Stimulated activated naive CD4-positive, alpha-beta T cell (primary cell): ENCODE data around the gene RXFP1.

ENCODE experiments used
- DNase-seq, 6 experiments: peaks; one replicate each; lab custom pipeline; 2025; lab: John Stamatoyannopoulos, UW

The RXFP1 gene

DNA sequence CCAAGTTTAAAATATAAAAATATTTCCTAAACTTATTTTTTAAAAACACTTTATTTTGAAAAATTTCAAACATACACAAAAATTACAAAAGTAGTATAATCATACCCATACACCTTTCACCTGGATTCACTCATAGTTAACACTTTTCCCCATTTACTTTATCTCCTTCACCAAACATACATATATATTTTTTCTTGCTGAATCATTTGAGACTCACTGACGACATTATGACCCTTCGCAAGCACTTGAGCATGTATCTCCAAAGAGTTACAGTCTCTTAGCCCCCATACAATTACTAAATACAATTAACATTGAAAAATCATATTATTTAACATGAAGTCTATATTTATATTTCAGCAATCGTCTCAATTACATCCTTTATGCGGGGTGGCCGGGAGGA lies 19.8 kb downstream of the RXFP1 start:
- no peak for DNase-seq

DNA sequence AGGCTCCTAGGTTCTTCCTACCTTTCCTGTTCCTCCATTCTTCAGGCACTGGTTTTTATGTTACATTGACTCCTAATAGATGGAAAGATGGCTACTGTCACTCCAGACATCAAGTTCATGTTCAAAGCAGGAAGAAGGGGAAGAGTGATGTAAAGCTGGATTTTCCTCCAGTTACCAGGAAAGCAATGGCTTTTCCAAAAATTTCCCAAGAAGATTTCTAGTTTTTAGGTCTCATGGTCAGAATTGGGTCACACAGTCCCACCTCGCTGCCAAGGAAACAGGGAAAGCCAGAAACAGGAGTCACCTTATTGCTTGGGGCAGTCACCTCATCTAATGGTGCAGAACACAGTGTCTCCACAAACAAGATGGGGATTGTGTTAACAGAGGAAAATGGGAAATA lies 21.5 kb downstream of the RXFP1 start:
- no peak for DNase-seq

DNA sequence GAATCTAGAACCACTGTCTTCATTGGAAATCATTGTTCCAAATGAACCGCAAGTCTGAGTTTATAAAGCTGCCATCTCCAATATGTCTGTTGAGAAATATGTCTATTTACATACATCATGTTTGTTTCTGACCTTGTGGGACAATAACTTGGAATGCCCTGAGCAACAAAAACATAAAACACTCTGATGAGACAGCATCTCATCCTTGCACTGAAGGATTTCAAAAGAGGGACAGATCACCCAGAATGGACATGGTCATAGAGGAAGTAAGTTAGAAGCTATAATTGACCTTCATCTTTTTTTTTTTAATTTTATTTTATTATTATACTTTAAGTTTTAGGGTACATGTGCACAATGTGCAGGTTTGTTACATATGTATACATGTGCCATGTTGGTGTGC lies 22.5 kb downstream of the RXFP1 start:
- no peak for DNase-seq

DNA sequence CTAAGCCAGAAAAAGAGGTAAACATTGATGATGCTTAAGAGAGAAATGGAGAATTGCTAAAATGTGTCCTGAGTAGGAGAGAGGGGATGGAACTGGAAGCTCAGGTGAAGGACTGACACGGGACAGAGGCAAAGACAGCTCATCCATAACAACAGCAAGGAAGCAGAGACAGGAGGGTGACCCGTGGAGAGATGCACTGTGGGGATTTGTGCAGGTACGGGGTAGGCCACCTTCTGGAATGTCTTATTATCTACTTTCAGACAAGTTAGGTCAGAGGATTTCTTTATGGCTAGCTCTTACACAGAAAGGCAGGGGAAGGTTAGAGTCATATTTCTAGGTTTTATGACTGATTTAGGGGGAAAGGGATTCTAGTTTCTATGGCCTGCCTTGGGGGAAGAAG lies 31.7 kb downstream of the RXFP1 start:
- no peak for DNase-seq

DNA sequence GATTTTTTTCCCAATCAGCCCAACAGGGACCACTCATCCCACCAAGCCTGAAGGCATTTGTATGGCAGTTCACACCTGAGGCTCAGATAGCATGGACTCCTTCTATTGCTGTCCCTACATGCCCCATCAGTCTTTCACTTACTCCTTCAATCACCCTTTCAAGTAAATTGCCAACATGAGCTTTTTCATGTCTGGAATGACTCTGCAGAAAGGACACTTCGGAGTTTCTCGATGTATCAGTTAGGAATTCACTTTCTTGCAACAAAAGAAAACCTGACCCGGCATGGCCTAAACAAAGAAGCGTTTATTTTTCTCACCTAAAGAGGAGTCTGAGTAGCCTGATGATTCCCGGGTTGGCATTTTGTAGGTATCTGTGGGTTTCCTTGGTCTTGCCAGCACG lies 38.6 kb downstream of the RXFP1 start:
- no peak for DNase-seq

DNA sequence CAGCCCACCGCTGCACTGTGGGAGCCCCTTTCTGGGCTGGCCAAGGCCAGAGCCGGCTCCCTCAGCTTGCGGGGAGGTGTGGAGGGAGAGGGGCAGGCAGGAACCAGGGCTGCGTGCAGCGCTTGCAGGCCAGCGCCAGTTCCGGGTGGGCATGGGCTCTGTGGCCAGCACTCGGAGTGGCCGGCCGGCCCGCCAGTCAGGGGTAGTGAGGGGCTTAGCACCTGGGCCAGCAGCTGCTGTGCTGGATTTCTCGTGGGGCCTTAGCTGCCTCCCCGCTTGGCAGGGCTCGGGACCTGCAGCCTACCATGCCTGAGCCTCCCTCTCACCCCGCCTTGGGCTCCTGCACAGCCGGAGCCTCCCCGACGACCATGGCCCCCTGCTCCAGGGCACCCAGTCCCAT lies 45.2 kb downstream of the RXFP1 start:
- DNase-seq: no peak

DNA sequence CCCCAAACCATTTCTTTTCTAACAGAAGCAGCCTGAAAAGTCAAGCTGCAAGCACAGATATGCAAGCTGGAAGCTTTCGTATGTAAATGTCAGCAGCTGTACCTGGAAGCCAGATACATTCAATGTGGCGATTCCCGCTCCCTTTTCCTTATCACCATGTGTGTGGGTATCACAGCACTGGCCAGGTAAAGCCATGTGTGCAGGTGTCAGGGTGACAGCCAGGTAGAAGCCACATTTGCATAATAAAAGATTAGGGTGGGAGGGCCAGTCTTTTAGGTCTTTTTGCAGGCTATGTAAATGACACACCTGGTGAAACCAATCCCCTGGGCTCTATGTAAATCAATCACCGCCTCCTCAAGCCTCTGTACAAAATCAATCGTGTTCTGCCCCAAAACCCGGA lies 50.1 kb downstream of the RXFP1 start:
- DNase-seq: no peak

DNA sequence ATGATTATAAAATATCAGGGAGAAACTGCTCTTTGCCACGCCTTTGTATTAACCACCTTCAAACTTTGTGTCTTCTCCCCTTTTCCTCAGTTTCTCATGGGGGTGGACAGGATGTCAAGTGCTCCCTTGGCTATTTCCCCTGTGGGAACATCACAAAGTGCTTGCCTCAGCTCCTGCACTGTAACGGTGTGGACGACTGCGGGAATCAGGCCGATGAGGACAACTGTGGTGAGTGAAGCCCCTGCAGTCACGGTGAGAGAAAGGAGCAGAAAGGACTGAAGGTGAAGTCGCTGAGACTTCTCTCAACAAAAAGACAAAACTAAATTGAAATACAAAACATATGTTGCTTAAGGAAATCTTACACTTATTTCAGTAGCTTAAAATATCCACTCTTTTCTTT lies 50.9 kb downstream of the RXFP1 start:
- no peak for DNase-seq

DNA sequence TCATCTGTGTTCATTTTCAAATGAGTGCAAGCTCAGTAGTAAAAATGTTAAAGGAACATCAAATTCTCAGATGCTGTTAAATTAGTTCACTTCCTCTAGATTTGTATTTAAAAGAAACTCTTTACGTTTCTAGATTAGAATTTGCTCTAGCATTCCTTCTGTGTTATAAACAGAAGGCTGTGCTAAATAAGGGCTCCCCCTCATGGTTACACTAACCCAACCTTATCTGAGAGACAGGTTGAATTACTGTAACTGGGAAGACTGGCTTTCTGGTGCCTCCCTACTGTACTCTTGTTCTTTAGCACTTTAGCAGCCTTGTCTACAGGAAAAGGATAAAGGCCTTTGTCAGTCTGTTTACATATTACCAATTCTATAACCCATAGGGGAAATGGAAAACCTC lies 56.8 kb downstream of the RXFP1 start:
- DNase-seq: no peak

DNA sequence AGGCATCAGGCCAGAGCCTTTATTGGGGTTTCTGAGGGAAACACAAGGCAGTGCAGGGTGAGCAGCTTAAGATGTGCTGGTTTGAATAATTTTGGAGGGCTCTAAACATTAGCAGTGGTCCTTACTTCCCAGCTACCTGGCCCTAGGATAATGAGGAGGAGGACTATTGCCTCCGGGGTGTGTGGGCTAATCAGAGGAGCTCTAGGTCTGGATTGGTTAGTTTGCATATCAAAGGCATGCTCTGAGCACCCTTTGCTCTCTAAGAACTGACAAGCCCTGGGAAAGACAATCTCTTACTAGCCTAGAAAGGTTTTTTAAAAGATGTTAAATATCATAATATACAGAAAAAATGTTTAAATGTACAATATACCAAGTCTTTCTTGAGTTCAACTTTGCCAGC lies 58.4 kb downstream of the RXFP1 start:
- no peak for DNase-seq

DNA sequence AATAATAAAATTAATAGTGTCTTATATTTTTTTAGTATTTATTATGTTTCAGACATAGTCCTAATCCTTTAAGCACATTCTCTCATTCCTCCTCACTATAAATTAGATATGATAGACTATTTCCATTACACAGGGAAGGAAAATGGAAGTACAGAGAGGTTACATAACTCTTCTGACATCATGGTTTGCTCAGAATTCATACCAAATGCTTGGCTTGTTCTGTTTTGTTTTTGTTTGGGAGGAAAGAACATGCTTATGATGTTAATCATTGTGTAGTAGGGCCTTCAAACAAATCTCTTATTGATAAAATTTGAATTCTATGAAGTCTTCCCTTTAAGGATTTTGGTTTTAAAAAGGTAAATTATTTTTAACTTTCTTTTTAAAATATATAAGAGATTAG lies 59.5 kb downstream of the RXFP1 start:
- DNase-seq: no peak

DNA sequence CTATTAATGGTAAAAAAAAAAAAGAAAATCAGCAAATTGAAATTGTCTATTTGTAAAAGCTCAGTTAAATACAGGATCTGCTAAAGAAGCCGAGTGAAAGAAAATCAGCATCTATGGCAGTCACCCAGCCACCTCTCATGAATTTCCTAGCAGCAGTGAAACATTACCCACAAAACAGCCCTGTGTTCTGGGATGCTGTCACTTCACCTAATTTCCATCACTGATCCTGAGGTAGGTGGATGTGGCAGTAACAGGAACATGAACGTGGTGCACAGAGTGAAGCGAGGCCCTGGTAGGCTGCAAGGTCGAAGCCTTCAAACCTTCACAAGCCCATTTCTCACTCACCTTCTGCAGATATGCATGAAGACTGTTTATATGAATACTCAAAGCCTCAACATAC lies 65.2 kb downstream of the RXFP1 start:
- no peak for DNase-seq

DNA sequence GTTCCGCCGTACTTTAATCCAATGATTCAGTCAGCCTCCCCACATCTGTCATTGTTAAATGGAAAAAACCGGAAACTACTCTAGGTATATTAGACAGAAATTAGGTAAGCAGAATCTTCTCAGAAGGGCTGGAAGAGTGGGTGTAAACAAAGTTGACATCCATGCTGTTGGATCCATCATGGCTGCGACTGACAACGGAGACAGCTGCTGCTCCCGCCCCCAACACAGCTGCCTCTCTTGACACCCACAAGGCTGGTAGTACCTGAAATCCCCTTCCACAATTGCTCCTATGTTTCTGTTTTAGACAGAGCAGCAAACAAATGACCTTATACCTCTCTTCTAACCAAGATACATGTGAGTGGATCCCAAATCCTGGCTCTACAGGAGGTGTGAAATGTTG lies 66.6 kb downstream of the RXFP1 start:
- DNase-seq: no peak

DNA sequence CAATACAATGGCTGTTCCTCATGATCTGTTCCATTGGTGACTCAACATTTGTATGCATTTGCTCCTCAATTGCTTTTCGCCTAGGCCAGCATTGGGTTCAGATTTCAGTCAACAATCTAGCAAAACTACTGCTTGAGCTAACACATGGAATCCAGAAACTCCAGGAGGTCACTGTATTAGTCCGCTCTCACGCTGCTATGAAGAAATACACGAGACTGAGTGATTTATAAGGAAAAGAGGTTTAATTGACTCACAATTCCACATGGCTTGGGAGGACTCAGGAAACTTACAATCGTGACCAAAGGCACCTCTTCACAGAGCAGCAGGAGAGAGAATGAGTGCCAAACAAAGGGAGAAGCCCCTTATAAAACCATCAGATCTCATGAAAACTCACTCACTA lies 67.1 kb downstream of the RXFP1 start:
- DNase-seq: no peak

DNA sequence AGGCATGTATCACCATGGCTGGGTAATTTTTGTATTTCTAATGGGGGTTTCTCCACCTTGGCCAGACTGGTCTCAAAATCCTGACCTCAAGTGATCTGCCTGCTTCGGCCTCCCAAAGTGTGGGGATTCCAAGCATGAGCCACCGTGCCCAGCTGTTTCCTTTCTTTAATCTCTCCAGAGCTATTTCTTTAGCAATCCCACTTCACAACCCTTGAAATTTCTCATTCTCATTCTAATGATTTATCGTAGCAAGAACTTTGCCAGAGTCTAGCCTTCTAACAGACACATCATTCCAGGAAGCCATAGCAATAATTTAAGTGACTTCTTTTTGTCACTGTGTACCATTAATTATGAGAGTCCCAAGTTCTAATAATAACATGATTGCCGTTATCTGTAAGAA lies 68.6 kb downstream of the RXFP1 start:
- DNase-seq: no peak

DNA sequence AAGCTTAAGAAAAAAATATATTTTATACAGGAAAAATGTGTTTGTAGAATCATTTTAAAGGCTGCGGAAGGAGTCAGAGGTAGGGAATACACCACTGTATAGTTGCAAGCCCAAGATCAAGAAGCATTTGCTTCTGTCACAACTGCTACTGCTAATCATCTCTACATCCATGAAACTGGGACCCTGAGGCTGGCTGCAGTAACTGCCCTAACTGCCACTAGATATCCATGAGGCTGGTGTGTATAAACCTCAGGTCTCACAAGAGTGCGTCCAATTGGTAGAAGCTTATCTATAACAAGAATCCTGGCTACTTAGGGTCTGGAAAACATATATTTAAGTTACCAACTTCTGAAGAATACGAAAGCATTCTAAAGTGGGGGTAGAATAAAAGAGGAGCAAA lies 69.1 kb downstream of the RXFP1 start:
- DNase-seq: no peak

DNA sequence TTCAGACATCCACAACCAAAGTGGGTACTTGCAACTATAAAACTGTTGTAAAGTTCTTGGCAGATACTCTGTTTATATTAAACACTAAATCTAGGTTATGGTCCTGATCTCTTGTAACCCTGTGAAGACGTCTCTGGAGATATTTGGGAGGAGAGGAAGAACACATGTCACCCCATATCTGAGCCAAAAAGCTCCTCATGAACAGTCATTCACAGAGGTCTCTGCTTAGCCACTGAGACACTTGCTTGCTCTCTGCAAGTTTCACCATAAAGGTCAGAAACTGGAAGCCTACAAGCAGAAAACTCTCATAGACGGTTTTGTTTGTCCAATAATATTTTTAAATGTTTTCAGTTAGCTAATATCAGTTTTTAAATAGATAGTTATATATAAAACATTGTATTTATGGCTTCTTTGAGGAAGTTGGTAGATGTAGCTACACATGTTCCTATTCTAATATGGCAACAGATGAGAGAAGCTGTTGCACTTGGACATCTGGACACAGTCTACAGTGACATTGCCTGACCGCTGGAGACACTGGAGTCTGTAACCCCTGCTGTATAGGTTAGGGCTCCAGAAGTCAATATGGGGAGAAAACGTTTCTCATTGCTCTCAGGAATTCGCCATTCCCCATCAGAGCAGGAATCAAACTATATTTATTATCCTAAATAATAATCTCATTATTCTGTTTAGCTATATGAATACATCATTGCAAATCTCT lies 76.4 kb downstream of the RXFP1 start:
- DNase-seq: no peak

DNA sequence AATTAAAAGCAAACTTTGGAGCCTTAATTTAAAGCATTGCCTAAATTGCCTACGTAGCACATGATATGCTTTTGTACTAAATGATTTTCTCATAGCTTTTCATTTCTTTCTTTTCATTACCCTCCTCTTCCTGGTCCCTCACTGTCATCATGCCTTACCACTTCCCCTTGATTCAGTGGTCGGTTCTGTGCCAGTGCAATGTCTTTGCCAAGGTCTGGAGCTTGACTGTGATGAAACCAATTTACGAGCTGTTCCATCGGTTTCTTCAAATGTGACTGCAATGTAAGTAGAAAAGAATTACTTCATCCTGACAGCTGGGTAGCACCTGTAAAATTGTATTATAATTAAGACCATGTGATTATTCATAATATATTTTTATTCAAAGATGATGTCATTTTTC lies 77.5 kb downstream of the RXFP1 start:
- DNase-seq: no peak

DNA sequence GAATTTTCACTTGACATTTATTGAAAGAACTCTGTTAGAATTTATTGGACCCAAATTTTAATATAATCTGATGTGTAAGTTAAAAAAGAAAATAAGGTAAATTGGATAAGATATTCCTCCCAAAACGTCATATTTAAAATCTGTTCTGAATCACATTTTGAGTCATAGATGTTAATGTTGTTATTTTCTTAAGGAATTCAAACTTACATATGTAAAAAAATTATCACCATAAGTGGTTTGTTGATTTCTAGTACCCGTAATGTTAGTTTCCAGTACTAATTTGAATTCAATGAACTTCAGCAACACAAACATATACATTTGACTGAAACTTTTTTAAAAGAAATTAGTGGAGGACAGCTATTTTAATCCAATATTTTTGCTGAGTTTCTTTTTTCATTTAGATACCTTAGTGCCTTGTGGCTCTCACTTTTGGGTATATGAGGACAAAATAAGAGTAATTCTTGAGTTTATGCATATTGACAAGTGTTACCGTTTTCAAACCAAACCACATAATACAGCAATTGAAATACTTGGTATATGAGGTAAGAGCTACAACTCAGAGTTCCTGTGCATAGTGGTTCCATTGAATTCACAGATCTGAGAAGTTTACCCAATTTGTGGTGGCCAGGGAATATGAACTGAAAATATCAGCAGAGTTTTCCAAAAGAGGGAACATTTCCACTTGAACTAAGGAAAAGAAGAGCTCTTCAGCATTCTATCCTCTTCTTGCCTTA lies 78.2 kb downstream of the RXFP1 start:
- DNase-seq: no peak

DNA sequence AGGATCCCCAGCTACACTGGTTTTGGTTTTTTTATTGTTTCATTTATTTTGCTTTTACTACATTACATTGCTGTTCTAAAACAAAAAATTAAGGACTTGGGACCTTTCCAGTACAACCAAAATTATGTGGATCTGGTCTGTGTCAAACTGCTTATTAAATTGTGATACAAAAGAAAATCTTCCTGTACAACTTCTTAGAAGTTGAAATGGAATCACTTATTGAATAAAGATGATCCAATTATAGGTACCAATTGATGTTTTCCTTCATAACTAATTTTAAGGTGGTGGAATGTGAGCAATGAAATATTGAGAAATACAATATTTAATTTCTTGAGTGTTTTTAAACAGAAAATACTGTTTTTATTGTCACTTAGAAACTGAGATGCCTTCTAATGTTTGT lies 82.7 kb downstream of the RXFP1 start:
- DNase-seq: no peak

DNA sequence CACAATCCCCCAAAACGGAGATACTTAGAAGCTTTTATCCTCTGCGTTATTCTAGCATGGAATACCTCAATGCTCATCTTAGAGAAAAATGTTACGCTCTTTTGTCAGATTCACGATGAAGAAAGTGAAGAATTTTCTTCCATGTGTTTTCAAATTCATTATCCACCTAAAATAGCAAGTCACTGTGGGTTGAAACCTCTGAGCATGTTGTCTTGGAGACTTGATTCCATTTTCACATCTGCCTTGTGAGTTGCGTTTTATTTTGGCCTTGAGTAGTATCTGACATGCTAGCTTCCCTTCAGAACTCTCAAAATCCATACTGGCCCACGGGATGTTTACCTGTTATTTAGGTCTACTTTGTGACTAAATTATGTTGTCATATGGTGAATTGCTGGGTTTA lies 83.7 kb downstream of the RXFP1 start:
- no peak for DNase-seq

DNA sequence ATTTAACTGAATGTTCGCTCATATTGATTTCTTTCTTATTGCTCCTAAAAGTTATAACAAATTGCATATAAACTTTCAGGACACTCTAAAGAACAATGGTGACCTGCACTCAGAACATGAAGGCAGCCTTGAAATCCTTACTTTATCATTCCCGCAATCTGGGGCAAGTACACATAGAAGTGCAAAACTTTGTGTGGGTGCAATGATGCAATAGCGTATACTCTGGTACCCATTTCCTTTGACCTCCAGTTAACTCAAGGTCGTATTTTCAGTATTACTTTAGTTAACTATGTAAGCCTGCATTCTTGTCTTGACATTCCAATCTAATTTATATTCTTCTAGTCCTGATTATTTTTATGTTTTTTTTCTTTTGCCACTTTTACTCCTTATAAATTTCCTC lies 85.3 kb downstream of the RXFP1 start:
- DNase-seq: no peak

DNA sequence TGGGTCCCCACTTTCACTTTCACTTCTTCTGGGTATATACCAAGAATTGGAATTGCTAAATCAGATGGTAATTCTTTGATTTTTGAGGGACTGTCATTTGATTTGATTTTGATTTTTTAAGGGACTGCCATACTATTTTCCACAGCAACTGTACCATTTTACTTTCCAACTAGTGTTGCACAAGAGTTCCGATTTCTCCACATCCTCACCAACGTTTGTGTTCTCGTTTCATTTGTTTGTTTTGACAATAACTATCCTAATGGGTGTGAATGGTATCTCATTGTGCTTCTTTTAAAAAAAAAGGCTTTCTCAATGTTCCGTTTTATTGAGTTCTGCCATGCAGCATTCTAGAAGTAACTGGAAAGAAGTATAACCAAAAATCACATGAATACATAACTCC lies 87.4 kb downstream of the RXFP1 start:
- no peak for DNase-seq

DNA sequence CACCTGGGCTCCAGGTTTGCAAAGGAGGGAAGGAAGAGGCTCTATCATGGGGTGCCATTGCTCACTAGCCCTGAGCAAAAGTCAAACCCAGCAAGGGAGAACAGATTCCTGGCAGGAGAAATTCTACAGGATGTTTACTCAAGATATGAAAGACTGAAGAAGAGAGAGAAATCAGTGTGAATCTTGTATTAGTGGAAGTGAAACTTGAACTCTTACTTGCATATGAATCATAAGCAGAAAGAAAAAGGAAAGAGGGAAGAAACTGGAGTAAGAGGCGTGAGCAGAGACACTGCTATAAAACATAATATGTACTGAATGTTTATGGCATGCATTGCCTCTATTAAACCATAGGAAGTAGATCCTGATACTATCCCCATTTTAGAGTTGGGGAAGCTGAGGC lies 89.1 kb downstream of the RXFP1 start:
- no peak for DNase-seq
